ENCODE results near the gene ITGB7.

- TF ChIP-seq CTCF (conservative IDR thresholded peaks at IDR 0.05; ENCODE audit: low read depth, low read length) (no peak), RFX5 (IDR thresholded peaks at IDR 0.05; ENCODE audit: low read depth, low read length) (no peak), POLR2A (IDR thresholded peaks at IDR 0.05; ENCODE audit: low read depth, low read length) (no peak), CEBPB (IDR thresholded peaks at IDR 0.05; ENCODE audit: low read depth, low read length) (no peak), BHLHE40 (IDR thresholded peaks at IDR 0.05; ENCODE audit: low read depth, low read length) (no peak), SMC3 (IDR thresholded peaks at IDR 0.05; ENCODE audit: low read depth, low read length) (no peak), CHD1 (IDR thresholded peaks at IDR 0.05; ENCODE audit: low read depth, low read length) (no peak), RAD21 (IDR thresholded peaks at IDR 0.05; ENCODE audit: low read length) (no peak), RCOR1 (IDR thresholded peaks at IDR 0.05; ENCODE audit: insufficient replicate concordance, low read length) (no peak)
Measured at GRCh38 chr12:53208877-53209463, 1.9 kb upstream of the ITGB7 start.
